Stomach (tissue), 4 donors: ENCODE data around the gene FAM161B.

Source experiments
- EP300 ChIP-seq: sonication (generic); formaldehyde crosslinking; IDR thresholded peaks from one replicate; pipeline ENCODE4 v1.6.1; 2017; ENCODE audit warnings: antibody characterized with exemption
- POLR2A ChIP-seq, 4 donors: fragments of 450-650 bp; IDR thresholded peaks; one replicate each; pipeline ENCODE4 v1.6.1; 2016; ENCODE audit warnings: antibody characterized with exemption in 4 of 4, control low read depth in 2 of 4, mild to moderate bottlenecking in 1 of 4, moderate library complexity in 1 of 4
- POLR2AphosphoS5 ChIP-seq, 3 donors: sonication (generic); formaldehyde crosslinking; IDR thresholded peaks; one replicate each; pipeline ENCODE4 v1.6.1; 2016; ENCODE audit warnings: antibody characterized with exemption in 3 of 3
- TF ChIP-seq, protein P1 (sequence below), 7 experiments: fragments of 450-650 bp in 4 of 7; fragments of 200-600 bp in 3 of 7; sonication (generic) in 3 of 7; IDR thresholded peaks; one replicate each; pipeline ENCODE4 v1.5.1; 2016 to 2019; ENCODE audit warnings: antibody characterized with exemption in 7 of 7, control low read depth in 2 of 7, mild to moderate bottlenecking in 1 of 7

DNA sequence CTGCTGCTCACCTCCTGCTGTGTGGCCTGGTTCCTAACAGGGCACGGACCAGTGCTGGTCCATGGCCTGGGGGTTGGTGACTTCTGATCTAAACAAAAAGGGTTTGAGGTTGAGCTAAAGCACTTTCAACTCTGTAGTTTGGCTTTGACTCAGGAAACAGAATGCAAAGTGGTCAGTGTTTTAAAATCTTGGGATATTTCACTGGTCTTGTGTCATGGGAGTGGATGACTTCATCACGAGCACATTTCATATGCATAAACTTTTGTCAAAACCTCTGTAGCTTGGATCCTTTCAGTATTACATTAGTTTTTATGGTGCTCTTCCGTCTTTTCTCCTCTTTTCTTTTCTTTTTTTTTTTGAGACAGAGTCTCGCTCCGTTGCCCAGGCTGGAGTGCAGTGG lies 25.6 kb downstream of the FAM161B start:
- TF ChIP-seq POLR2A (IDR thresholded peaks at IDR 0.05) (no peak), EP300 (no peak), POLR2AphosphoS5 (IDR thresholded peaks at IDR 0.05) (no peak)
- TF ChIP-seq, protein P1, sequence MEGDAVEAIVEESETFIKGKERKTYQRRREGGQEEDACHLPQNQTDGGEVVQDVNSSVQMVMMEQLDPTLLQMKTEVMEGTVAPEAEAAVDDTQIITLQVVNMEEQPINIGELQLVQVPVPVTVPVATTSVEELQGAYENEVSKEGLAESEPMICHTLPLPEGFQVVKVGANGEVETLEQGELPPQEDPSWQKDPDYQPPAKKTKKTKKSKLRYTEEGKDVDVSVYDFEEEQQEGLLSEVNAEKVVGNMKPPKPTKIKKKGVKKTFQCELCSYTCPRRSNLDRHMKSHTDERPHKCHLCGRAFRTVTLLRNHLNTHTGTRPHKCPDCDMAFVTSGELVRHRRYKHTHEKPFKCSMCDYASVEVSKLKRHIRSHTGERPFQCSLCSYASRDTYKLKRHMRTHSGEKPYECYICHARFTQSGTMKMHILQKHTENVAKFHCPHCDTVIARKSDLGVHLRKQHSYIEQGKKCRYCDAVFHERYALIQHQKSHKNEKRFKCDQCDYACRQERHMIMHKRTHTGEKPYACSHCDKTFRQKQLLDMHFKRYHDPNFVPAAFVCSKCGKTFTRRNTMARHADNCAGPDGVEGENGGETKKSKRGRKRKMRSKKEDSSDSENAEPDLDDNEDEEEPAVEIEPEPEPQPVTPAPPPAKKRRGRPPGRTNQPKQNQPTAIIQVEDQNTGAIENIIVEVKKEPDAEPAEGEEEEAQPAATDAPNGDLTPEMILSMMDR (IDR thresholded peaks at IDR 0.05): no peak
